Stimulated activated naive B cell treated with anti-CD40 and anti-IgM and Interleukin-4, amounts not matched to agents 10 μg/mL and 1 μg/mL and 100 μg/mL, for 72 hours (primary cell): ENCODE data around the gene MSI2.

ENCODE experiments used
- ATAC-seq, 2 donors: fragments of 150-1000 bp; cut with Tn5 transposase; replicated peaks; 2 replicates each; pipeline ENCODE4 v1.10.0; 2021; ENCODE audit warnings: moderate library complexity in 1 of 2
- DNase-seq: peaks from one replicate; pipeline ENCODE4 v3.0.0; 2021
- H3K27ac Mint-ChIP-seq: one replicate; pipeline ENCODE4 v1.8.0; 2022; ENCODE audit warnings: mild to moderate bottlenecking, mixed read lengths
- H3K27me3 Mint-ChIP-seq, 2 donors: one replicate each; pipeline ENCODE4 v1.8.0; 2022; ENCODE audit warnings: mixed read lengths in 2 of 2
- H3K36me3 Mint-ChIP-seq, 2 donors: one replicate each; pipeline ENCODE4 v1.8.0; 2022; ENCODE audit warnings: mixed read lengths in 2 of 2, mild to moderate bottlenecking in 1 of 2
- H3K4me1 Mint-ChIP-seq, 2 donors: one replicate each; pipeline ENCODE4 v1.8.0; 2022; ENCODE audit warnings: mixed read lengths in 2 of 2, mild to moderate bottlenecking in 1 of 2
- H3K4me3 Mint-ChIP-seq, 2 donors: one replicate each; pipeline ENCODE4 v1.8.0; 2022; ENCODE audit warnings: mild to moderate bottlenecking in 2 of 2, mixed read lengths in 2 of 2, moderate library complexity in 1 of 2
- H3K9me3 Mint-ChIP-seq, 2 donors: one replicate each; pipeline ENCODE4 v1.8.0; 2022; ENCODE audit warnings: mixed read lengths in 2 of 2, mild to moderate bottlenecking in 1 of 2

Gene MSI2

GRCh38 chr17:57439651-57440050, 183.3 kb downstream of the MSI2 start:
- Mint-ChIP-seq H3K27me3 (no peaks in the 10 kb centered on the region), H3K4me1 (peaks cover 75 to 100% of the 10 kb centered on the region in 2 donors), H3K36me3 (peaks cover 14 to 34% of the 10 kb centered on the region in 2 donors), H3K27ac (peak overlapping the region; percentile 99), H3K9me3 (no peaks in the 10 kb centered on the region), H3K4me3 (peak overlapping the region; percentile 62 to 67)
- no peak for ATAC-seq
- no peak for DNase-seq

- Mint-ChIP-seq H3K27me3 (no peaks in the 10 kb centered on the region), H3K4me1 (peaks cover 75 to 100% of the 10 kb centered on the region in 2 donors), H3K36me3 (peaks cover 12 to 32% of the 10 kb centered on the region in 2 donors), H3K4me3 (peak overlapping the region; percentile 59 to 62), H3K27ac (peak overlapping the region; percentile 99), H3K9me3 (no peaks in the 10 kb centered on the region)
- peak; percentile 85 for DNase-seq
- peak; percentile 86 for ATAC-seq
These were observed 184.4 kb downstream of the MSI2 start for GRCh38 chr17:57440522-57441269.

GRCh38 chr17:57441270-57441600, 184.9 kb downstream of the MSI2 start:
- no peaks in the 10 kb centered on the region for H3K9me3 Mint-ChIP-seq
- peaks cover 14 to 32% of the 10 kb centered on the region in 2 donors for H3K36me3 Mint-ChIP-seq
- H3K4me1 Mint-ChIP-seq: peaks cover 75 to 100% of the 10 kb centered on the region in 2 donors
- H3K4me3 Mint-ChIP-seq: peak overlapping the region; percentile 59 to 62
- DNase-seq (no peak), ATAC-seq (peak; percentile 55 to 64)
- no peaks in the 10 kb centered on the region for H3K27me3 Mint-ChIP-seq
- peak overlapping the region; percentile 99 for H3K27ac Mint-ChIP-seq

- H3K27ac Mint-ChIP-seq: peak overlapping the region; percentile 99
- H3K4me1 Mint-ChIP-seq: peaks cover 72 to 99% of the 10 kb centered on the region in 2 donors
- no peaks in the 10 kb centered on the region for H3K27me3 Mint-ChIP-seq
- H3K36me3 Mint-ChIP-seq: peaks cover 8 to 24% of the 10 kb centered on the region in 2 donors
- H3K9me3 Mint-ChIP-seq: no peaks in the 10 kb centered on the region
- DNase-seq: no peak
- H3K4me3 Mint-ChIP-seq: peak overlapping the region in 1 of 2 donors; percentile 30
- ATAC-seq: no peak
These were observed 186.1 kb downstream of the MSI2 start for GRCh38 chr17:57442401-57442823.

- Mint-ChIP-seq H3K36me3 (peaks cover 12 to 24% of the 10 kb centered on the region in 2 donors), H3K27me3 (no peaks in the 10 kb centered on the region), H3K9me3 (no peaks in the 10 kb centered on the region), H3K4me3 (peak overlapping the region; percentile 53 to 65), H3K27ac (peak overlapping the region; percentile 99), H3K4me1 (peaks cover 72 to 99% of the 10 kb centered on the region in 2 donors)
- DNase-seq (peak; percentile 52), ATAC-seq (peak; percentile 33 to 44)
These were observed 186.7 kb downstream of the MSI2 start for GRCh38 chr17:57442914-57443571.

GRCh38 chr17:57443781-57444180, 187.5 kb downstream of the MSI2 start:
- Mint-ChIP-seq H3K36me3 (peaks cover 17 to 23% of the 10 kb centered on the region in 2 donors), H3K27me3 (no peaks in the 10 kb centered on the region), H3K4me3 (peak overlapping the region; percentile 53 to 65), H3K4me1 (peaks cover 72 to 99% of the 10 kb centered on the region in 2 donors), H3K9me3 (no peaks in the 10 kb centered on the region), H3K27ac (peak overlapping the region; percentile 99)
- no peak for ATAC-seq
- no peak for DNase-seq

GRCh38 chr17:57444682-57445450, 188.5 kb downstream of the MSI2 start:
- ATAC-seq (no peak), DNase-seq (no peak)
- H3K4me1 Mint-ChIP-seq: peaks cover 66 to 99% of the 10 kb centered on the region in 2 donors
- H3K4me3 Mint-ChIP-seq: peak overlapping the region; percentile 9 to 41
- no peaks in the 10 kb centered on the region for H3K9me3 Mint-ChIP-seq
- H3K36me3 Mint-ChIP-seq: peaks cover 17 to 18% of the 10 kb centered on the region in 2 donors
- no peaks in the 10 kb centered on the region for H3K27me3 Mint-ChIP-seq
- H3K27ac Mint-ChIP-seq: peak overlapping the region; percentile 27

- no peaks in the 10 kb centered on the region for H3K9me3 Mint-ChIP-seq
- ATAC-seq: no peak
- H3K27me3 Mint-ChIP-seq: no peaks in the 10 kb centered on the region
- H3K36me3 Mint-ChIP-seq: peaks cover 20 to 21% of the 10 kb centered on the region in 2 donors
- H3K4me1 Mint-ChIP-seq: peaks cover 59 to 94% of the 10 kb centered on the region in 2 donors
- peak overlapping the region in 1 of 2 donors; percentile 2 for H3K4me3 Mint-ChIP-seq
- H3K27ac Mint-ChIP-seq: peak overlapping the region; percentile 11
- no peak for DNase-seq
These were observed 189.6 kb downstream of the MSI2 start for GRCh38 chr17:57445772-57446472.

- Mint-ChIP-seq H3K27me3 (no peaks in the 10 kb centered on the region), H3K36me3 (peaks cover 29 to 34% of the 10 kb centered on the region in 2 donors), H3K9me3 (no peaks in the 10 kb centered on the region), H3K4me1 (peaks cover 57 to 92% of the 10 kb centered on the region in 2 donors), H3K27ac (peak overlapping the region; percentile 89), H3K4me3 (peak overlapping the region; percentile 61 to 70)
- no peak for DNase-seq
- ATAC-seq: peak; percentile 48 to 62
These were observed 191.2 kb downstream of the MSI2 start for GRCh38 chr17:57447357-57447989.

- peaks cover 31 to 37% of the 10 kb centered on the region in 2 donors for H3K36me3 Mint-ChIP-seq
- no peaks in the 10 kb centered on the region for H3K9me3 Mint-ChIP-seq
- ATAC-seq: no peak
- no peaks in the 10 kb centered on the region for H3K27me3 Mint-ChIP-seq
- DNase-seq: no peak
- H3K4me1 Mint-ChIP-seq: peaks cover 53 to 92% of the 10 kb centered on the region in 2 donors
- peak overlapping the region; percentile 89 for H3K27ac Mint-ChIP-seq
- H3K4me3 Mint-ChIP-seq: peak overlapping the region; percentile 61 to 70
These were observed 191.9 kb downstream of the MSI2 start for GRCh38 chr17:57447990-57448758.

GRCh38 chr17:57448759-57449283, 192.5 kb downstream of the MSI2 start:
- no peak for DNase-seq
- H3K9me3 Mint-ChIP-seq: no peaks in the 10 kb centered on the region
- H3K27ac Mint-ChIP-seq: no peak overlapping the region
- H3K36me3 Mint-ChIP-seq: peaks cover 29 to 37% of the 10 kb centered on the region in 2 donors
- no peaks in the 10 kb centered on the region for H3K27me3 Mint-ChIP-seq
- H3K4me1 Mint-ChIP-seq: peaks cover 47 to 92% of the 10 kb centered on the region in 2 donors
- H3K4me3 Mint-ChIP-seq: peak overlapping the region in 1 of 2 donors; percentile 25
- no peak for ATAC-seq

- H3K36me3 Mint-ChIP-seq: peaks cover 37 to 48% of the 10 kb centered on the region in 2 donors
- ATAC-seq: no peak
- no peaks in the 10 kb centered on the region for H3K9me3 Mint-ChIP-seq
- DNase-seq: no peak
- H3K4me1 Mint-ChIP-seq: peaks cover 48 to 92% of the 10 kb centered on the region in 2 donors
- H3K4me3 Mint-ChIP-seq: no peak overlapping the region
- H3K27ac Mint-ChIP-seq: no peak overlapping the region
- H3K27me3 Mint-ChIP-seq: no peaks in the 10 kb centered on the region
These were observed 194.9 kb downstream of the MSI2 start for GRCh38 chr17:57451191-57451590.
